OCI-M2 (cell line): ENCODE measurements around the gene SERAC1.
"Not testable (repeated sequence)": the region's sequence is repeated elsewhere in the genome, so short reads cannot be mapped to it uniquely, and the experiment has no call there.

Experiments
- DNase-seq: peaks from one replicate; lab custom pipeline; 2025; ENCODE audit not compliant: unreplicated experiment; lab: John Stamatoyannopoulos, UW

SERAC1 gene

DNA sequence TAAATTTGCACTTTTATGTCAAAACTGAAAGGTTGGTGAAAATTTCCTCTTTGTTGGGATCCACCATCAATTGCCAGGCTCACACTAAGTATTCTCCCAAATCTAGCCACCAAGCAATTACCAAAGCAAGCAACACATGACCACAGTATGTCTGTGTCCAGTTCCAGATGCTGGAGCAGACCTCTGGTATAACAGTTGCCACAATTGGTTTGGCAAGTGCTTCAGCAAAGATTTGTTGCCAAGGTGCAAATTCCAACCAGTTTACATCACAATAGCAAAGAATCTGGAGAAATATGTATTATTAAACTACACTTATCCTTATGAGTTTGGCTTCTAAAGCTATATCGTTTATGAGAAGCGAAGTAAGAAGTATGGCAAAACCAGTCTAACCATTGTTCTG, 6.5 kb upstream of the SERAC1 start:
- no peak for DNase-seq

- DNase-seq, result no peak
Measured at GRCh38 chr6:158174024-158174423, 6.0 kb upstream of the SERAC1 start.

GRCh38 chr6:158172001-158172400, 3.9 kb upstream of the SERAC1 start:
- no peak for DNase-seq

DNA sequence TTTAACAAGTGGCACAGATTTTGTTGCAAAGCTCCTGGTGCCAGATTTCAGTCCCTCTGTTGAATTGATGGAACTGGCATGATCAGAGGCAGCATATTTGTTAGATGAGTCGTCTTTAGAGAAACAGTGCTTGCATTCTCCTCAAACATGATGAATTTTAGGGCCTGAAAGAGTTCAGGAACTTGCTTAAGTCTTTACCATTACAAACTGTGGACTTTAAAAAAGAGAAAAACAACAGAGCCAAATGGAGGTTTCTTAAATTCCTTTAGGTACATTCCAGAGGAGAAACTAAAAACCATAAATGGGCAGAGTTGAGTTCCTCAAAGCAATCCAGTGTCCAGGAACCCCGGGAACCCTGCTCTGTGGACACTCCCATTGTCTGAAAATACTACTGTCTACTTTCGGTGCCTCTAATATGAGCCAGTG, 2.6 kb upstream of the SERAC1 start:
- DNase-seq, result no peak

DNA sequence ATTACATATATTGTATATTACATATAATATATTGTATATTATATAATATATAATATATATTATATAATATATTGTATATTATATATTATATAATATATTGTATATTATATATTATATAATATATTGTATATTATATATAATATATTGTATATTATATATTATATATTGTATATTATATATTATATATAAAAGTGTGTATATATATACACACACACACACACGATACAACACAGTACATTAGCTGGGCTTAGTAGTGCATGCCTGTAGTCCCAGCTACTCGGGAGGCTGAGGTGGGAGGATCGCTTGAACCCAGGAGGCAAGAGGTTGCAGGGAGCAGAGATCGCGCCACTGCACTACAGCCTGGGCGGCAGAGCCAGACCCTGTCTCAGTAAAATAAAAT, 1.6 kb upstream of the SERAC1 start:
- DNase-seq, result not testable (repeated sequence)

DNA sequence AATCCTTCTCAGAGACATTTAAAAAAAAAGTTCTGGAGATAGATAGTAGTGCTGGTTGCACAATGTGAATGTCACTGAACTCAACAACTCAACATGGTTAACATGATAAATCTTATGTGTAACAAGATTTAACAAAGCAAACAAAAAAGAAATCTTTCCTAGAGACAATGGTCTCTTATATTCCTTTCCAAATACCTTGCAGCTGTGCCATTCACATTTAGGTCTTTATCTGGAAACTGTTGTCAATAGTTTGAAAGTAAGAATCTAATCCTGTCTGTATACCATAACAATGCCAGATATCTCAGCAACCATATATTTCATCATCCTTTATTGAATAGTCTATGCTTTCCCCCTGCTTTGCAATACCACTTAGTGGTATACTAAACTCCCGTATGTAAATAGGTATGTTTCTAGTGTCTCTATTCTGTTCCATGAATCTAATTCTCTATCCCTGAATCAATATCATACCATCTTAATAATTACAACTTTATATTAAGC, 2.1 kb downstream of the SERAC1 start:
- no peak for DNase-seq

DNA sequence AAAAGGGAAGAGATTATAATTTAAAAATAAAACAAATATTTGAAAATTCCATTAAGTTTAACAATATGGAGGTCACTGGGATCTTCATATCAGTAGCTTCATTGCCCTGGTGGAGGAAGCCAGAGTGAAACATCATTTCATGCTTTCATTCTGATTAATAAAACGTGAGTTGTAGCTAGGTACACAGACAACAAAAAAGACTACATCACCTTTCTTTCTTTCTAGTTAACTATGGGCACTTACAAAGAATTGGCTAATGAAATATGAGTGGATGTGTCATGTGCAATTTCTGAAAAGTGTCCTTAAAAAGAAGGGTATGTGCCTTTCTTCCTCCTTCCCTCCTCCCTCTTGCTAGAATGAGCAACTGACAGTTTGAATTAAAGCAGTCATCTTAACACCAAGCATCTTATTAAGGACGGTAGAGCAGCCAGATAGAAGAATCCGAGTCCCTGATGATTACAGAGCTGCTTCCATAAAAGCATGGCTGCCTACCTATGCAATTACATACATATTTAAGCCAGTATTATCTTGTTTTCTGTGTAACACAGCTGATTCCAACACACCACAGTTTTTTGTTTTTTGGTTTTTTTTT, 3.4 kb downstream of the SERAC1 start:
- no peak for DNase-seq

DNA sequence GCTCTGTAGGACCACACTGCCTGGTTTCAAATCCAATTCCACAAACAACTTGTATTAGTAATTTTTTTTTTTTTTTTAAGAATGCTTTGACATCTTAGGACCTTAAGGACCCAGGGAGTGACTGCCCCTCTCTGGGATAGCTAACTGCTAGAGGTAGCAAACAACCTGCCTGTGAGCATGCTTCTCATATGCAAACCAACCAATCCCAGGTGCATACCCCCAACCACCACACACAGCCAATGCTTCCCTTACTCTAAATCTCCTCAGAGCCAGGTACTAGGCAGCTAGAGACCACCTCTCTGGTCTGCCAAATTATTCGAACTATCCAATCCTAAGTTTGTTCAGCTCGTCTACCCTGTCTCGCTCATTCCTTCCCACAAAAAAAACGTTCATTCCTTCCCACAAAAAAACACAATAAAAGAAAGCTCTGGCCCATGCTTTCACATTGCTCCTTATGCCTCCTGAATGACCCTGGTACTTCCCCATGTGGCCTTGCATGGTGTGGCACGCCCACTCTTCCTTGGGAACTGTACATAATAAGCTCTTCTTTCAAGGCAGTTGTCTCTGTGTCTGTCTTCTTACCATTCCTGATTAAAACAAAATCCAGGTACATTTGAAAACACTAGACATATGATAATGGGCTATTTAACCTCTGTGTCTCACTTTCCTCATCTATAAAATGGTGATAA, 6.4 kb downstream of the SERAC1 start:
- DNase-seq, result no peak

DNA sequence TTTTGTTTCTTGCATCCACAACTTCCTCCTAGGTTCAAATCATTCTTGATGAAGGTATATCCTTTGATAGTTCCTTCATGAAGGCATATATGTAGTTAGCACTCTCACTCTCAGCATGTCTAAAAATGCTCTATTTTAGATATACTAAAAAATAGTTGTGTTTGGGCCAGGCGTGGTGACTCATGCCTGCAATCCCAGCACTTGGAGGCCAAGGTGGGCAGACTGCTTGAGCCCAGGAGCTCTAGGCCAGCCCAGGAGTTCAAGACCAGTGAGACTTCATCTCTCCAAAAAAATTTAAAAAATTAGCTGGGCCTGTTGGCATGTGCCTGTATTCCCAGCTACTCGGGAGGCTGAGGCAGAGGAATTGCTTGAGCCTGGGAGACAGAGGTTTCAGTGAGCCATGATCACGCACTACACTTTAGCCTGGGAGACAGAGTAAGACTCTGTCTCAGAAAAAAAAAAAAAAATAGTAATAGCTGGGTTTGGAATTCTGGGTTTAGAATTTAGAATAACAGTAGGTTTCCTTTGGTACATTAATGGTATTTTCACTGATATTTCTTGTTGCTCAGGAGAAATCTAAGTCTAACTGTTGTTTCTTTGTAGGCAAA, 7.0 kb downstream of the SERAC1 start:
- no peak for DNase-seq

DNA sequence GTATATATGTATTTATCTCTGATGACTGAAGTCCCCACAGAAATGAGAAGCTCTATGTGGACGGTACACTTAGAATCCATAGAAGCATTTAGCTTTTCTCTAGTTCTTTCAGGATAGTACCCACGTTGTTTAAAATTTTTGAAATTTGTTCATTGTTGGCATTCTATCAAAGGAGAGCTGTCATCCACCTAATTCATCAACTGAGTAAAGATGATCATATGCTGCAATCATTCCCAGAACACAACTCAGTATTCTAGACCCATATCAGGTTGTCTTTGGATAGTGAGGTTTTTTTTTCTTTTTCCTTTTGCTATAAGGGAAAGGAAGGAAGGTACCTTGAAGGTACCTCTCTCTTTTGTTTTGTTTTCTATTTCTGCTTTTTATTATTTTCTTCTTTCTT, 9.3 kb downstream of the SERAC1 start:
- DNase-seq, result no peak

GRCh38 chr6:158158123-158158522, 9.9 kb downstream of the SERAC1 start:
- no peak for DNase-seq

- DNase-seq, result no peak
Measured at GRCh38 chr6:158157064-158157764, 10.8 kb downstream of the SERAC1 start.

DNA sequence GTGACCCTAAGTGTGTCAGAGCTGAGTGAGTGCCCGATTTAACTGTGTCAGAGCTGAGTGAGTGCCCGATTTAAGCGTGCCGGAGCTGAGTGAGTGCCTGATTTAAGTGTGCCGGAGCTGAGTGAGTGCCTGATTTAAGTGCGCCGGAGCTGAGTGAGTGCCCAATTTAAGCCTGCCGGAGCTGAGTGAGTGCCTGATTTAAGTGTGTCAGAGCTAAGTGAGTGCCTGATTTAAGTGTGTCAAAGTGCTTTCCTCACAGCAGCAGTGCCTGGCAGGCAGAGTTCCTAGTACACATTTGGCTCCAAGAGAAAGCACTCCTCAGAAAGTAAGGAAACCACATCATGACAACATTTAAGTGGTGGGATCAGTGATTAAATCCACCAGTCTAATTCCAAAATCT, 13.2 kb downstream of the SERAC1 start:
- DNase-seq, result no peak

GRCh38 chr6:158153576-158153975, 14.5 kb downstream of the SERAC1 start:
- DNase-seq, result no peak

DNA sequence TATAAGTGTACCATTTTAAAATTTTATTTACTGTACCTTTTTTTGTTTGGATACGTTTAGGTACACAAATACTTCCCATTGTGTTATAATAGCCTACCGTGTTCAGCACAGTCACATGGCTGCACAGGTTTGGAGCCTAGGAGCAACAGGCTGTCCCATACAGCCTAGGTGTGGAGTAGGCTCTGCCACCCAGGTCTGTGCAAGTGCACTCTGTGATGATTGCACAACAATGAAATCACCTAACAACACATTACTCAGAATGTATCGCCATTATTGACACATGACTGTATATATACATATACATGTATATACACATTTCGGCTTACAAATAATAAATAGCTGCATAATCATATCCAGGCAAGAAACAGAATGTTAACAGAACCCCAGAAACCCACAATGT, 15.4 kb downstream of the SERAC1 start:
- no peak for DNase-seq

DNA sequence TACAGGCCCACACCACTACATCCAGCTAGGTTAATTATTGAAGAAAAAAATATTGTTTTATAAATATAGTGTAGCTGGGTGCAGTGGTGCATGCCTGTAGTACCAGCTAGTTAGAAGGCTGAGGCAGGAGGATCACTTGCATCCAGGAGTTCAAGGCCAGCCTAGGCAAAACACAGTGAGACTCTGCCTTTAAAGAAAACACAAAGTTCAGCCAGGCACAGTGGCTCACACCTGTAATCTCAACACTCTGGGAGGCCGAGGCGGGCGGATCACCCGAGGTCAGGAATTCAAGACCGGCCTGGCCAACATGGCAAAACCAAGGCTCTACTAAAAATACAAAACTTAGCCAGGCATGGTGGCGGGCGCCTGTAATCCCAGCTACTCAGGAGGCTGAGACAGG, 16.0 kb downstream of the SERAC1 start:
- not testable (repeated sequence) for DNase-seq

DNA sequence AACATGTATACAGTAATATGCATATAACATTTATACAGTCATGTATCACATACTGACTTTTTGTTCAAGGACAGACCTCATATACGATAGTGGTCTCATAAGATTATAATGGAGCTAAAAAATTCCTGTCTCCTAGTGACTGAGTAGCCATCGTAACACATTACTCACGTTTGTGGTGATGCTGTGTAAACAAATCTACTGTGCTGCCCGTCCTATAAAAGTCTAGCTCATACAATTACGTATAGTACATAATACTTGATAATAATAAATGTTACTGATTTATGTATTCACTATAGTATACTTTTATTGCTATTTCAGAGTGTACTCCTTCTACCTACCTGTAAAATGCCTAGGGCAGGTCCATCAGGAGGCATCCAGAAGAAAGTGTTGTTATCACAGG, 17.4 kb downstream of the SERAC1 start:
- DNase-seq, result no peak

GRCh38 chr6:158149641-158150040, 18.4 kb downstream of the SERAC1 start:
- no peak for DNase-seq

GRCh38 chr6:158143700-158144099, 24.4 kb downstream of the SERAC1 start:
- no peak for DNase-seq

DNA sequence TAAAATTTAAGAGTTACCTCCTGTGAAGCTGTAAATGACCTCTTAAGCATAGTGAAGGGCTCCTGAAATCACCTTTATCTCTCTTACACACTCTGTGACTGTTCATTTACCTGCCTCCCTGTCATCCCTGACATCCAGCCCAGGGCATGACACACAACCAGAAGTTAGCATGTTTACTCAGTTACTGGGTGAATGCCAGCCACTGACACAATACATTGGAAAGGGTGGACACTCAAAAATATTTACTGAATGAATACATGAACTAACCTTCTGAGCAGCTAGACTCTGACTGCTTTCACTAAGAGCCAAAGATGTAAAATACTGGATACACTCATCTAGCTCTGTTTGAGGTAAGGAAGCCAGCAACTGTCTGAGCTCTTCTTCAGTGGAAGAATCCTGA, 25.3 kb downstream of the SERAC1 start:
- no peak for DNase-seq

DNA sequence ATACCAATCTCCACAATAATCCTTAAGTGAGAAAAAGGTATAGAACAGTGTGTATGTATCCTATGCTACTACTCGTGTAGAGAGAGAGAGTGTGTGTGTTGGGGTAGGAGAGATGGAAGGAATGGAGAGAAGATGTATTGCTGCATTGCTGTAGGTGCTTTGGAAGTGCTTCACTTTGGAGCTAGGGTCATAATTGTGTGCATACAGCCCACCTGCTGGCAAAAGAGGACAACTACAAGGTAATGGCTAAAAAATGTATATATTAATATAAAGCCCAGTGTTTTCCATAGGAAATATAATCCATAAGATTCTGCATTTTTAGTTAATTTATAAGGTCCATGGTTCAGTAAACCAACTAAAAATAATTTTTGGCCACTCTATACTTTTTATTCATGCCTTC, 36.1 kb downstream of the SERAC1 start:
- no peak for DNase-seq

- DNase-seq, result no peak
Measured at GRCh38 chr6:158125271-158125670, 42.8 kb downstream of the SERAC1 start.
